GM19351 (cell line): ENCODE data around the gene CRYGA.
A peak's percentile ranks its signal among the peaks of the same experiment; 100 is the strongest.

ENCODE experiments used
- ATAC-seq: cut with Tn5 transposase; IDR thresholded peaks from one replicate; pipeline ENCODE4 v1.9.1; 2021; ENCODE audit warnings: mild to moderate bottlenecking, moderate library complexity; ENCODE audit not compliant: unreplicated experiment

The CRYGA gene

GRCh38 chr2:208163489-208163888 lies at the start of gene CRYGA:
CRYGA (minus strand) TSS chr2:208163589; CDS start chr2:208163556, 33 bp downstream.
- ATAC-seq: no peak

GRCh38 chr2:208210688-208211451 lies 47.5 kb upstream of the CRYGA start:
- ATAC-seq: no peak

GRCh38 chr2:208208335-208209085 lies 45.1 kb upstream of the CRYGA start:
- no peak for ATAC-seq

GRCh38 chr2:208207769-208208168 lies 44.4 kb upstream of the CRYGA start:
- no peak for ATAC-seq

GRCh38 chr2:208204166-208204565 lies 40.8 kb upstream of the CRYGA start:
- no peak for ATAC-seq

- no peak for ATAC-seq
Measured at GRCh38 chr2:208195531-208195930, 32.1 kb upstream of the CRYGA start.

GRCh38 chr2:208192611-208193236 lies 29.3 kb upstream of the CRYGA start:
- ATAC-seq: no peak

- ATAC-seq: no peak
Measured at GRCh38 chr2:208189810-208190503, 26.6 kb upstream of the CRYGA start, which contains the start of gene C2orf80. C2orf80 (minus strand) TSS chr2:208190030; CDS start chr2:208186986, 3,044 bp downstream.

GRCh38 chr2:208189069-208189809 lies 25.9 kb upstream of the CRYGA start:
- ATAC-seq: no peak

GRCh38 chr2:208186893-208187292 lies 23.5 kb upstream of the CRYGA start:
- no peak for ATAC-seq

GRCh38 chr2:208186465-208186864 lies 23.1 kb upstream of the CRYGA start:
- no peak for ATAC-seq

- ATAC-seq: no peak
Measured at GRCh38 chr2:208183972-208184705, 20.8 kb upstream of the CRYGA start.

GRCh38 chr2:208183526-208183925 lies 20.1 kb upstream of the CRYGA start:
- ATAC-seq: no peak

- ATAC-seq: no peak
Measured at GRCh38 chr2:208182835-208183234, 19.4 kb upstream of the CRYGA start.

- ATAC-seq: no peak
Measured at GRCh38 chr2:208179028-208179609, 15.7 kb upstream of the CRYGA start.

- no peak for ATAC-seq
Measured at GRCh38 chr2:208175840-208176153, 12.4 kb upstream of the CRYGA start.

- ATAC-seq: peak; percentile 100
Measured at GRCh38 chr2:208175069-208175839, 11.9 kb upstream of the CRYGA start.

GRCh38 chr2:208174144-208174543 lies 10.8 kb upstream of the CRYGA start:
- no peak for ATAC-seq

- no peak for ATAC-seq
Measured at GRCh38 chr2:208172125-208172524, 8.7 kb upstream of the CRYGA start.
